ENCODE measurements around the gene RNU6-9. TPM values are rescaled to one million over a fixed set of nuclear protein-coding genes. Genes with fewer than 3 reads are reported as not detected.
A peak's percentile ranks its signal among the peaks of the same experiment; 100 is the strongest.

RNU6-9 gene
- total RNA-seq, 2 donors from 2014 or later = not detected

- Histone ChIP-seq H3K9me3 (no peaks in the 10 kb centered on the region), H3K36me3 (no peaks in the 10 kb centered on the region), H3K4me3 (peak overlapping the region; percentile 87 to 92), H3K27ac (peak overlapping the region; percentile 85 to 87), H3K4me1 (replicated peaks) (peaks cover 3% of the 10 kb centered on the region), H3K27me3 (replicated peaks; ENCODE audit: insufficient read depth) (no peaks in the 10 kb centered on the region)
- intact Hi-C loops (cut with DNase I) = no loop called here
- TF ChIP-seq POLR2A (IDR thresholded peaks at IDR 0.05) (no peak), POLR2AphosphoS5 (IDR thresholded peaks at IDR 0.05) (no peak), CTCF (IDR thresholded peaks at IDR 0.05) (no peak)
- no peak for DNase-seq (ENCODE audit: low spot score)
- under 1% methylated on average over 21 of the region's 21 CpGs for WGBS
Measured at GRCh38 chr19:926323-926588, 33.0 kb downstream of the RNU6-9 start.

GRCh38 chr19:926589-927350 lies 33.5 kb downstream of the RNU6-9 start:
- intact Hi-C loops (cut with DNase I) = no loop called here
- under 1% methylated on average over 52 of the region's 52 CpGs for WGBS
- DNase-seq (ENCODE audit: low spot score) = no peak

GRCh38 chr19:927351-927779 lies 34.1 kb downstream of the RNU6-9 start:
- no peak for DNase-seq (ENCODE audit: low spot score)

More at GRCh38 chr19:926589-927350, 33.5 kb downstream of the RNU6-9 start:
- TF ChIP-seq POLR2AphosphoS5 (IDR thresholded peaks at IDR 0.05) (no peak), POLR2A (IDR thresholded peaks at IDR 0.05) (no peak), CTCF (IDR thresholded peaks at IDR 0.05) (no peak)
- Histone ChIP-seq H3K4me3 (peak overlapping the region; percentile 87 to 92), H3K4me1 (replicated peaks) (peaks cover 3% of the 10 kb centered on the region), H3K9me3 (no peaks in the 10 kb centered on the region), H3K27ac (peak overlapping the region; percentile 85 to 87), H3K36me3 (no peaks in the 10 kb centered on the region), H3K27me3 (replicated peaks; ENCODE audit: insufficient read depth) (no peaks in the 10 kb centered on the region)

GRCh38 chr19:927780-928401 lies 34.6 kb downstream of the RNU6-9 start:
- DNase-seq (ENCODE audit: low spot score) = no peak
- no peaks in the 10 kb centered on the region for H3K27me3 ChIP-seq (replicated peaks; ENCODE audit: insufficient read depth)
- H3K36me3 ChIP-seq = no peaks in the 10 kb centered on the region
- intact Hi-C loops (cut with DNase I) = no loop called here
- H3K9me3 ChIP-seq = no peaks in the 10 kb centered on the region
- peak overlapping the region; percentile 87 to 92 for H3K4me3 ChIP-seq
- peak overlapping the region; percentile 85 to 87 for H3K27ac ChIP-seq
- peaks cover 8% of the 10 kb centered on the region for H3K4me1 ChIP-seq (replicated peaks)
- TF ChIP-seq CTCF (IDR thresholded peaks at IDR 0.05) (no peak), POLR2A (IDR thresholded peaks at IDR 0.05) (no peak), POLR2AphosphoS5 (IDR thresholded peaks at IDR 0.05) (no peak)
- WGBS = 62% methylated on average over 9 of the region's 12 CpGs

More at GRCh38 chr19:927351-927779, 34.1 kb downstream of the RNU6-9 start:
- peaks cover 3% of the 10 kb centered on the region for H3K4me1 ChIP-seq (replicated peaks)
- no peaks in the 10 kb centered on the region for H3K27me3 ChIP-seq (replicated peaks; ENCODE audit: insufficient read depth)
- H3K36me3 ChIP-seq = no peaks in the 10 kb centered on the region
- no peaks in the 10 kb centered on the region for H3K9me3 ChIP-seq
- H3K27ac ChIP-seq = peak overlapping the region; percentile 85 to 87
- WGBS = 19% methylated on average over 15 of the region's 15 CpGs
- H3K4me3 ChIP-seq = peak overlapping the region; percentile 87 to 92
- TF ChIP-seq POLR2AphosphoS5 (IDR thresholded peaks at IDR 0.05) (no peak), CTCF (IDR thresholded peaks at IDR 0.05) (no peak), POLR2A (IDR thresholded peaks at IDR 0.05) (no peak)
- intact Hi-C loops (cut with DNase I) = no loop called here
